GM03348 (cell line): ENCODE results near the gene C12orf50.
"Not testable (repeated sequence)": the region's sequence is repeated elsewhere in the genome, so short reads cannot be mapped to it uniquely, and the experiment has no call there.

Experiments used
- DNase-seq: peaks from one replicate; pipeline ENCODE4 v3.0.0; 2012; ENCODE audit warnings: low spot score

The C12orf50 gene

GRCh38 chr12:88029093-88029665 is at the start of gene C12orf50:
Gene C12orf50 (minus strand): TSS chr12:88029401. CDS start chr12:88026962, 2,439 bp downstream.
- DNase-seq, result no peak

GRCh38 chr12:88067301-88067700 is 38.1 kb upstream of the C12orf50 start:
- DNase-seq, result no peak

GRCh38 chr12:88063375-88063774 is 34.2 kb upstream of the C12orf50 start:
- DNase-seq, result peak; percentile 3

GRCh38 chr12:88062474-88062873 is 33.3 kb upstream of the C12orf50 start:
- no peak for DNase-seq

- DNase-seq, result no peak
Observed at GRCh38 chr12:88058719-88059077, 29.5 kb upstream of the C12orf50 start.

GRCh38 chr12:88057994-88058718 is 29.0 kb upstream of the C12orf50 start:
- DNase-seq, result peak; percentile 49

GRCh38 chr12:88056571-88056970 is 27.4 kb upstream of the C12orf50 start:
- DNase-seq, result no peak

GRCh38 chr12:88052686-88053085 is 23.5 kb upstream of the C12orf50 start:
- peak; percentile 16 for DNase-seq

- no peak for DNase-seq
Observed at GRCh38 chr12:88044035-88044434, 14.8 kb upstream of the C12orf50 start.

GRCh38 chr12:88037770-88038169 is 8.6 kb upstream of the C12orf50 start:
- DNase-seq, result no peak

GRCh38 chr12:88036353-88036965 is 7.3 kb upstream of the C12orf50 start:
- DNase-seq, result peak; percentile 58

- no peak for DNase-seq
Observed at GRCh38 chr12:88035907-88036289, 6.7 kb upstream of the C12orf50 start.

- peak; percentile 95 for DNase-seq
Observed at GRCh38 chr12:88035271-88035906, 6.2 kb upstream of the C12orf50 start.

- not testable (repeated sequence) for DNase-seq
Observed at GRCh38 chr12:88031161-88031560, 2.0 kb upstream of the C12orf50 start.

- no peak for DNase-seq
Observed at GRCh38 chr12:88026196-88026595, 3.0 kb downstream of the C12orf50 start.

GRCh38 chr12:88017964-88018363 is 11.2 kb downstream of the C12orf50 start:
- no peak for DNase-seq

- no peak for DNase-seq
Observed at GRCh38 chr12:88015825-88016224, 13.4 kb downstream of the C12orf50 start.

- no peak for DNase-seq
Observed at GRCh38 chr12:88011755-88012154, 17.4 kb downstream of the C12orf50 start.

- DNase-seq, result no peak
Observed at GRCh38 chr12:88006351-88006750, 22.9 kb downstream of the C12orf50 start.

- DNase-seq, result no peak
Observed at GRCh38 chr12:88001327-88001726, 27.9 kb downstream of the C12orf50 start.

- peak; percentile 73 for DNase-seq
Observed at GRCh38 chr12:87995581-87996178, 33.5 kb downstream of the C12orf50 start.

- DNase-seq, result no peak
Observed at GRCh38 chr12:87991483-87991882, 37.7 kb downstream of the C12orf50 start.

- DNase-seq, result no peak
Observed at GRCh38 chr12:87988534-87988933, 40.7 kb downstream of the C12orf50 start.
